Cardiac muscle cell (in vitro differentiated cells and primary cell): ENCODE data around the gene ADGRD1. TPM values are rescaled to one million over a fixed set of nuclear protein-coding genes. Genes with fewer than 3 reads are reported as not detected.

Experiments used
- DNase-seq, 2 donors: peaks; one replicate each; pipeline versions ENCODE4 v3.0.0 to v3.0.0-alpha.2; 2010 to 2017; ENCODE audit warnings: low read depth in 1 of 2, low spot score in 1 of 2
- H3K27ac ChIP-seq: fragments of 200-600 bp; sonication (generic); 2 replicates; pipeline ENCODE4 v1.5.1; 2016
- H3K27me3 ChIP-seq: fragments of 200-600 bp; sonication (generic); 2 replicates; pipeline ENCODE4 v1.6.0; 2016; ENCODE audit warnings: control low read depth
- H3K36me3 ChIP-seq: fragments of 200-600 bp; sonication (generic); 2 replicates; pipeline ENCODE4 v1.5.1; 2016; ENCODE audit warnings: control low read depth
- H3K4me1 ChIP-seq: fragments of 200-600 bp; sonication (generic); 2 replicates; pipeline ENCODE4 v1.8.1; 2017; ENCODE audit warnings: low read depth, mild to moderate bottlenecking, mixed run types
- H3K4me3 ChIP-seq: fragments of 200-600 bp; sonication (generic); 2 replicates; pipeline ENCODE4 v1.5.1; 2016; ENCODE audit warnings: mild to moderate bottlenecking
- H3K9me3 ChIP-seq: fragments of 200-600 bp; sonication (generic); 2 replicates; pipeline ENCODE4 v1.5.1; 2017; ENCODE audit warnings: low read depth, mild to moderate bottlenecking, control low read depth
- CTCF ChIP-seq: IDR thresholded peaks from 2 replicates; pipeline ENCODE4 v1.5.1; 2012; ENCODE audit warnings: low read depth, mild to moderate bottlenecking, low read length
- polyA plus RNA-seq: library from polyadenylated mRNA; unstranded; fragments of >200 nt; fragmentation: Nextera tagmentation; extraction: Ambion mirVana; gene quantifications from 2 replicates; pipeline ENCODE4 v1.2.1, GENCODE V29; 2016
- total RNA-seq: library from RNA; depleted of rRNA; stranded (reverse); fragments of >200 nt; gene quantifications from 2 replicates; pipeline ENCODE4 v1.2.3, GENCODE V29; 2016

Gene ADGRD1
- total and polyA plus RNA-seq, 2 experiments from 2014 or later: 66.6 to 74.0 TPM

- no peak overlapping the region for H3K27ac ChIP-seq
- H3K9me3 ChIP-seq: no peaks in the 10 kb centered on the region
- no peaks in the 10 kb centered on the region for H3K4me1 ChIP-seq
- H3K4me3 ChIP-seq: no peak overlapping the region
- H3K27me3 ChIP-seq: no peaks in the 10 kb centered on the region
- TF ChIP-seq CTCF: no peak
- no peak for DNase-seq
- peaks cover 9% of the 10 kb centered on the region for H3K36me3 ChIP-seq
Measured at GRCh38 chr12:131027264-131027663, 73.6 kb downstream of the ADGRD1 start.

DNA sequence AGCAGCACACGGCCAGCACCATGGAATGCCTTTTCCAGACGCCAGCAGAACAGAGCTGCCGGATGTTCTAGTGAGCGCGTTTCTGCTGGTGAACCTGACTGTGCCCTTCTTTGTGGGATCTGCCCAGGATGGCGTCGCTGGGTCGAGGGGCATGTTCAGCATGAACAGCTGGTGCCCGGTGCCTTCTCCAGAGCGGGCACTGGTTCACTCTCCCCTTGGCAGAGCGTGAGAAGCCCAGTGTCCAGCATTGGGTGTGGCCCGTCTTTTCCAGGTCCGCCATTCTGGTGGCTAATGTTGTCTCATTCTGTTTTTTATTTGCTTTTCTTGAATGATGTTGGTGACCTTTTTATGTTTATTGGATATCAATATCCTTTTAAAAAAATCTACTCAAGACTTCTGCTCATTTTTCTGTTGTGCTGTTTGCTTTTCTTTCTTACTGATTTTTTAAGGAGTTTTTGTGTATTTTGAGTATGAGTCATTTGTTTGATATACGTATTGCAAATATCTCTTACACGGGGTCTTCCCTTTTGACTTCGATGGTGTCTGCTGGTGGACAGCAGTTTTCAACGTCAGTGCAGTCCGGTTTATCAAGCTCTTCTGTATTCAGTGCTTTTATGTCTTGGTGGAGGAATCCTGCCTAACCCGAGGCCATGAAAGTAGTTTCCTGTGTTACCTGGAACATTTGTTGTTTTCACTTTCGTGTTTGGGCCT lies 74.3 kb downstream of the ADGRD1 start:
- DNase-seq: no peak
- Histone ChIP-seq H3K27me3 (no peaks in the 10 kb centered on the region), H3K36me3 (peaks cover 9% of the 10 kb centered on the region), H3K4me3 (no peak overlapping the region), H3K9me3 (no peaks in the 10 kb centered on the region), H3K4me1 (no peaks in the 10 kb centered on the region), H3K27ac (no peak overlapping the region)
- no peak for TF ChIP-seq CTCF

GRCh38 chr12:131028587-131029338 lies 75.1 kb downstream of the ADGRD1 start:
- no peaks in the 10 kb centered on the region for H3K4me1 ChIP-seq

DNA sequence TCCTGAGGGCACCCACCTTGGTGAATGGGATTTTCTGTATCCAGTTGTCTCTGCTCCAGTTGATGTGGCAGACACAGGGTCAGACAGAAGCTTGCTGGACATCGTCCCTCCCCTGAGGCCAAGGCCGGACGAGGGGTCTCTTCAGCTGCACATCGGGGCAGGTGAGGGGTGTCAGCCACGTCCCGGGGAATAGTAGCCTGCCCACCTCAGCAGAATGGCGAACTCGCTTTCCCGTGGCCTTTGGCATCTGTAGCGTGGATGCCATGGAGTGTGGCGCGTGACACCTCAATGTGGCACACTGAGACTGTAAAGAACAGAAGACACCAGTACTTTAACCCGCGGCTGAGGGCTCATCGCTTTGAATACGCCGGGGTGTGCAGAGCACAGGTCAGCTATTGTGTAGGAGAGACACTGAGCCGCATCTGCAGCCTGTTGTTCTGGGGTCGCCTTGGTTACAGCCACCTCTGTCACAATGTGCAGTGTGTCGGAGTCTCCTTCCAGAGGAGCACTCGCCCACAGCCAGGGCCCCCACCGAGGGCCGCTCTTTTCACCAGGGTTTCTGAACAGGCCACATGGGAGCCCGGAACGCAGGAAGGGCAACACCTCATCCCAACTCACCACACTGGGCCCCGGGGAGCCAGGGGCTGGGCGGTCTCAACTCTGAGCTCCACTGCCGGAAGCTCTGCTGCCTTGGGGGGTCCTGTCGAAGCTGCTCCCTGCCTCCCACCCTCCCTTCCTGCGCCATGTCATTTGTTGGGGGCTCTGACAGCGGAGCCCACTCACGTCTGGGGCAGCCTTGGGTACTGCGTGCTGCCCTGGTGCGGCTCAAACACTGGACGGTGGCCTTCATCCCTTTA lies 77.0 kb downstream of the ADGRD1 start:
- Histone ChIP-seq H3K36me3 (no peaks in the 10 kb centered on the region), H3K27ac (no peak overlapping the region), H3K9me3 (no peaks in the 10 kb centered on the region), H3K27me3 (no peaks in the 10 kb centered on the region), H3K4me1 (no peaks in the 10 kb centered on the region), H3K4me3 (no peak overlapping the region)
- no peak for TF ChIP-seq CTCF
- no peak for DNase-seq

More at GRCh38 chr12:131028587-131029338, 75.1 kb downstream of the ADGRD1 start:
- Histone ChIP-seq H3K27me3 (no peaks in the 10 kb centered on the region), H3K27ac (no peak overlapping the region), H3K36me3 (peaks cover 5% of the 10 kb centered on the region), H3K4me3 (no peak overlapping the region), H3K9me3 (no peaks in the 10 kb centered on the region)
- DNase-seq: no peak
- no peak for TF ChIP-seq CTCF

DNA sequence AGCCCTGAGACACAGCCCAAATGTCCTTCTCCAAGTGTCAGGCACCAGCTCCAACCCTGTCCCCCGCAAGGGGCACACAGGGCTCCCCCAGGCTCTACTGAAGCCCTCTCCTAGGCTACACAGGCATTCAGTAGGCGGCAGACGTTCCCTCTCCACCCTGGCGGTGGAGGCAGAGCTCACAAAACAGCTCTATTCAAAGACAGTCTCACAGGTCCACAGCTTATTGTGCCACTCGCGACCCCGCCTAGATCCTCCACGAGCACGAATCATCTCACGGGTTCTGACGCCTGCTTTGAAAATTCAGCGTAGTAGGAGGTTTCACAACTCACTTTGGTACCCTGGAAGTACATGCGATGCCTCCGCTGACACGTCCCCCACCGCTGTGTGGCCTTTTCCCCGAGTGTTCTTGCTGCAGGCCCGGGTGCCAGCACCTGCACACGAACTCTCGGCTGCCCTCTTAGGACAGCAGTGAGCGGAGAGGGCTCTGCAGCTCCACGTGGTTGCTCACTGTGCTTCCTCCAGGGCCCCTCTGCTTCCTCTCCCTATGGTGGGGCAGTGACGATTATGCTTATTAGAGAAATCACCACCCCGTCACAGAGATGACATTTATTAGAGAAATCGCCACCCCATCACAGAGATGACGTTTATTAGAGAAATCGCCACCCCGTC lies 78.5 kb downstream of the ADGRD1 start:
- Histone ChIP-seq H3K9me3 (no peaks in the 10 kb centered on the region), H3K4me1 (no peaks in the 10 kb centered on the region), H3K27me3 (no peaks in the 10 kb centered on the region), H3K27ac (no peak overlapping the region), H3K4me3 (no peak overlapping the region), H3K36me3 (no peaks in the 10 kb centered on the region)
- no peak for TF ChIP-seq CTCF
- no peak for DNase-seq
